MM.1S (cell line): ENCODE results near the gene RFX2.

Experiments used
- CTCF ChIP-seq: fragments of 300-600 bp; sonication (generic); IDR thresholded peaks from 2 replicates; pipeline ENCODE4 v1.5.1; 2016; ENCODE audit warnings: antibody characterized with exemption, low read length, mixed read lengths
- EZH2 ChIP-seq: fragments of 300-600 bp; sonication (generic); optimal IDR thresholded peaks from 2 replicates; pipeline ENCODE3; 2017; ENCODE audit warnings: low read depth, mild to moderate bottlenecking, antibody characterized with exemption, low read length, mixed read lengths
- EZH2phosphoT487 ChIP-seq: fragments of 300-600 bp; sonication (generic); IDR thresholded peaks from 2 replicates; pipeline ENCODE4 v1.6.1; 2018; ENCODE audit warnings: antibody characterized with exemption, low read length

DNA sequence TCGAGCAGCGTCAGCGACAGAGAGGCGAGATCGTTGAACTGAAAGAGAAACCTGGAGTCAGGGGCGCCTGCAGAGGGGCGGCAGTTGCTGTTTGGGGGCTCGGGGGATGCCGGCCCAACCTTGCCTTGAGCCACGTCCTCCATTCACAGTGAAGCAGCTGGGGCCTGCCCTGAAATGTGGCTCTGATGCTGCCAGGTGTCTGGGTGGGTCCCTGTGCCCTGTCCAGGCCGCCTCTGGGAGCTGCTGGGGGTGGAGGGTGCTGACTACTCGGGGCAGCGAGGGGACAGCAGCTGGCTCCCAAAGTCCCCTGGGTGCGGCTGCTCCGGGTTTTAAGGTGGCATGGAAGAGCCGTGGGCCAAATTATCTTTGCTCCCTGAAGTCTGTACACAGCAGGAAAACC is 114.7 kb downstream of the RFX2 start:
- TF ChIP-seq CTCF (no peak), EZH2phosphoT487 (no peak), EZH2 (no peak)
